ENCODE data around the gene OVAAL.
"Not testable (repeated sequence)": the region's sequence is repeated elsewhere in the genome, so short reads cannot be mapped to it uniquely, and the experiment has no call there.

The OVAAL gene

GRCh38 chr1:180545991-180546390, 12.8 kb upstream of the OVAAL start:
- Histone ChIP-seq H3K4me3 (replicated peaks; ENCODE audit: insufficient read depth, low read length) (no peak overlapping the region), H3K27ac (replicated peaks) (no peak overlapping the region), H3K27me3 (ENCODE audit: insufficient read depth, poor library complexity, severe bottlenecking) (no peaks in the 10 kb centered on the region)
- no peak for DNase-seq (ENCODE audit: low read depth in 1 of 2, low spot score in 1 of 2)
- no peak for TF ChIP-seq SPI1 (IDR thresholded peaks at IDR 0.05; ENCODE audit: borderline replicate concordance, low read depth)

- Histone ChIP-seq H3K4me3 (replicated peaks; ENCODE audit: insufficient read depth, low read length) (no peak overlapping the region), H3K27me3 (ENCODE audit: insufficient read depth, poor library complexity, severe bottlenecking) (no peaks in the 10 kb centered on the region), H3K27ac (replicated peaks) (no peak overlapping the region)
- TF ChIP-seq CTCF (IDR thresholded peaks at IDR 0.05; ENCODE audit: insufficient read depth, low read length) (no peak), POLR2AphosphoS5 (IDR thresholded peaks at IDR 0.05; ENCODE audit: low read depth) (no peak), SPI1 (IDR thresholded peaks at IDR 0.05; ENCODE audit: borderline replicate concordance, low read depth) (no peak), REST (IDR thresholded peaks at IDR 0.05; ENCODE audit: insufficient replicate concordance, low read depth) (no peak), GABPA (IDR thresholded peaks at IDR 0.05; ENCODE audit: low read depth) (no peak)
- DNase-seq (ENCODE audit: low read depth in 1 of 2, low spot score in 1 of 2): no peak
Measured at GRCh38 chr1:180548686-180549317, 10.0 kb upstream of the OVAAL start.

- not testable (repeated sequence) for DNase-seq (ENCODE audit: low read depth in 1 of 2, low spot score in 1 of 2); H3K27ac ChIP-seq (replicated peaks); H3K4me3 ChIP-seq (replicated peaks; ENCODE audit: insufficient read depth, low read length); H3K27me3 ChIP-seq (ENCODE audit: insufficient read depth, poor library complexity, severe bottlenecking)
Measured at GRCh38 chr1:180549770-180550169, 9.0 kb upstream of the OVAAL start.

GRCh38 chr1:180550241-180550640, 8.5 kb upstream of the OVAAL start:
- TF ChIP-seq GABPA (IDR thresholded peaks at IDR 0.05; ENCODE audit: low read depth): no peak
- no peak for TF ChIP-seq CTCF (IDR thresholded peaks at IDR 0.05; ENCODE audit: insufficient read depth, low read length)
- no peak for TF ChIP-seq POLR2AphosphoS5 (IDR thresholded peaks at IDR 0.05; ENCODE audit: low read depth)
- no peak for TF ChIP-seq REST (IDR thresholded peaks at IDR 0.05; ENCODE audit: insufficient replicate concordance, low read depth)
- TF ChIP-seq SPI1 (IDR thresholded peaks at IDR 0.05; ENCODE audit: borderline replicate concordance, low read depth): no peak
- no peak for DNase-seq (ENCODE audit: low read depth in 1 of 2, low spot score in 1 of 2)
- Histone ChIP-seq H3K27me3 (ENCODE audit: insufficient read depth, poor library complexity, severe bottlenecking) (no peaks in the 10 kb centered on the region), H3K4me3 (replicated peaks; ENCODE audit: insufficient read depth, low read length) (no peak overlapping the region), H3K27ac (replicated peaks) (no peak overlapping the region)

DNA sequence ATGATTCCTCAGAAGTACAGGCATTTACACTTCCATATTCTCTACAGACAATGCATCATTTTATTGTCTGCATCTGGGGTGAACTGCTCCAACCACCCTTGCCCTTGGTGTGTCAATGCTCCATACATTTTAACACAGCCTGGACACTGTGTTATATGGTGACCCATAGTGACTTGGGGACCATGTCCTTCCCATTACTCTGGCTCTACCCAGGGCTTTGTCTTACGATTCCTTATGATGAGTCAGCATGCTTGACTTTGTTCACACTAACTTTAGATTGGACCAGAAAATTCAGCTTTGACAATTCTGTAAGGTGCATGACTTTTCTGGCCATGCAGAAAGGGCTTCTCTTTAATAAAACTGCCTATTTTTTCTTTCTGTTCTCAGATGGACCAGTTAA, 6.8 kb upstream of the OVAAL start:
- no peak for DNase-seq (ENCODE audit: low read depth in 1 of 2, low spot score in 1 of 2)
- TF ChIP-seq GABPA (IDR thresholded peaks at IDR 0.05; ENCODE audit: low read depth) (no peak), REST (IDR thresholded peaks at IDR 0.05; ENCODE audit: insufficient replicate concordance, low read depth) (no peak), POLR2AphosphoS5 (IDR thresholded peaks at IDR 0.05; ENCODE audit: low read depth) (no peak), CTCF (IDR thresholded peaks at IDR 0.05; ENCODE audit: insufficient read depth, low read length) (no peak), SPI1 (IDR thresholded peaks at IDR 0.05; ENCODE audit: borderline replicate concordance, low read depth) (no peak)
- Histone ChIP-seq H3K4me3 (replicated peaks; ENCODE audit: insufficient read depth, low read length) (no peak overlapping the region), H3K27me3 (ENCODE audit: insufficient read depth, poor library complexity, severe bottlenecking) (no peaks in the 10 kb centered on the region), H3K27ac (replicated peaks) (no peak overlapping the region)

GRCh38 chr1:180553046-180553445, 5.7 kb upstream of the OVAAL start:
- not testable (repeated sequence) for H3K27ac ChIP-seq (replicated peaks); H3K27me3 ChIP-seq (ENCODE audit: insufficient read depth, poor library complexity, severe bottlenecking); DNase-seq (ENCODE audit: low read depth in 1 of 2, low spot score in 1 of 2); H3K4me3 ChIP-seq (replicated peaks; ENCODE audit: insufficient read depth, low read length)
